ENCODE data around the gene MTREX. TPM values are rescaled to one million over a fixed set of nuclear protein-coding genes. Genes with fewer than 3 reads are reported as not detected.

The MTREX gene
- total and polyA plus RNA-seq, 2 of the 8 experiments (the other 6 are each of a cell fraction or from before 2014, with no cell fraction given) = 16.0 to 130 TPM

DNA sequence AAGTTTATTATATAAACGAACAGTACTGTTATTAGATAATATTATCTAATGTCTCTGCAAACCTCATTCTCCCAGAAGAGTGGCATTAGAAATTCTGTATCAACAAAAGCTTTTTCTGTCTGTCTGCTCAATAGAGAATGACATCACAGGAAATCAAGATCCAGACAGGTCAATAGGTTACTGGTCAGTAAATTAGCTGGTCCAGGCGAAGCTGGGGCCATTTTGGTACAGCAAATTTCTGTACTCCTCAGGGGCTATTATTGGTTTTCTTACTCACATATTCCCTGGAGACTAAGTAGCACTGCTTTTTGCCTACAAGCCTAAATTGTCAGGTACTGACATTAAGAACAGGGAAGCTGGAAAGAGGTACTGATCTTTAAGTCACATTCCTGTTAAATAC is 146.5 kb downstream of the MTREX start:
- Histone ChIP-seq H2BK12ac (ENCODE audit: low read depth, low read length) (no peak overlapping the region), H3K4me3 (ENCODE audit: extremely low read depth in 1 of 4, insufficient read depth in 2 of 4, low read depth in 3 of 4, low read length in 4 of 4) (no peak overlapping the region), H4K91ac (replicated peaks; ENCODE audit: insufficient read length, low read length) (no peak overlapping the region), H3K18ac (ENCODE audit: extremely low read depth, low read length) (no peak overlapping the region), H2BK5ac (ENCODE audit: low read depth, low read length) (no peak overlapping the region), H3K79me2 (ENCODE audit: control insufficient read depth in 1 of 2, insufficient read depth in 2 of 2, low read length in 2 of 2) (peaks cover 0 to 76% of the 10 kb centered on the region in 2 experiments; a peak in 2 of 4 replicates), H3K27me3 (replicated peaks in 1 of 4; ENCODE audit: control insufficient read depth in 3 of 4, extremely low read depth in 1 of 4, insufficient read depth in 3 of 4, low read length in 3 of 4) (no peaks in the 10 kb centered on the region), H2BK120ac (replicated peaks; ENCODE audit: low read depth, low read length) (no peak overlapping the region), H2BK15ac (ENCODE audit: low read length) (no peak overlapping the region), H3K9me3 (ENCODE audit: insufficient read depth in 2 of 2, low read depth in 1 of 2, low read length in 1 of 2) (no peaks in the 10 kb centered on the region), H3K4me2 (ENCODE audit: insufficient read depth in 1 of 2, low read depth in 2 of 2, low read length in 2 of 2) (no peak overlapping the region), H3K56ac (replicated peaks; ENCODE audit: insufficient read length, low read depth, low read length) (no peak overlapping the region), H4K8ac (ENCODE audit: extremely low read depth, insufficient read depth, low read length) (no peak overlapping the region), H3K23ac (ENCODE audit: insufficient read length) (no peak overlapping the region), H3K23me2 (ENCODE audit: low read depth, low read length) (no peaks in the 10 kb centered on the region; the same call in 1 of the 2 replicates), H2AFZ (ENCODE audit: low read length) (no peak overlapping the region), H2AK5ac (ENCODE audit: low read depth, low read length) (no peak overlapping the region), H2BK20ac (ENCODE audit: low read length) (no peak overlapping the region), H3K27ac (ENCODE audit: low read depth, low read length) (no peak overlapping the region), H3K4ac (replicated peaks; ENCODE audit: insufficient read length, low read depth, low read length) (no peak overlapping the region), H3K36me3 (ENCODE audit: control insufficient read depth in 2 of 4, insufficient read depth in 4 of 4, low read length in 3 of 4) (peaks cover 0 to 17% (median 0%) of the 10 kb centered on the region in 4 experiments; a peak in 2 of 8 replicates), H3K9ac (replicated peaks in 1 of 4; ENCODE audit: extremely low read depth in 1 of 4, low read depth in 3 of 4, low read length in 3 of 4) (no peak overlapping the region), H3K4me1 (replicated peaks in 1 of 4; ENCODE audit: control insufficient read depth in 3 of 4, insufficient read depth in 4 of 4, low read length in 3 of 4) (peaks cover 0 to 5% (median 2%) of the 10 kb centered on the region in 4 experiments; a peak in 5 of 7 replicates), H3K79me1 (ENCODE audit: low read depth, low read length) (no peaks in the 10 kb centered on the region; the same call in 1 of the 2 replicates), H4K5ac (ENCODE audit: insufficient read length, low read depth, low read length) (no peak overlapping the region), H4K20me1 (replicated peaks in 1 of 2; ENCODE audit: control insufficient read depth in 1 of 2, insufficient read depth in 2 of 2, low read length in 2 of 2) (no peaks in the 10 kb centered on the region), H3K14ac (ENCODE audit: insufficient read length) (no peak overlapping the region)
- ChIA-PET CTCF (ENCODE audit: partially characterized antibody) (interaction anchor here (0.9 to 1.5 kb wide), 2 partner anchors 22 to 238 kb away, joined by 3 to 5 read pairs; no protein-coding TSS in a partner anchor), POLR2A (ENCODE audit: partially characterized antibody) (interaction anchor here (1.2 kb wide), 1 partner anchor 12 kb away, joined by 3 read pairs; no protein-coding TSS in a partner anchor)
- WGBS, 2 experiments (ENCODE audit: extremely low coverage in 1 of 2, insufficient coverage in 1 of 2, insufficient read length in 1 of 2, insufficient replicate concordance in 2 of 2, low coverage in 1 of 2, low lambda C conversion rate in 2 of 2, missing lambda C conversion rate in 1 of 2) = 93% methylated on average over 2 of the region's 2 CpGs; no CpG with 5 or more reads in 1 of the 2 experiments
- no peak for DNase-seq (ENCODE audit: low read depth in 1 of 2, low spot score in 2 of 2)
- TF ChIP-seq RFX5 (IDR thresholded peaks at IDR 0.05; ENCODE audit: borderline replicate concordance, low read depth, low read length) (no peak), YY1 (IDR thresholded peaks at IDR 0.05; ENCODE audit: low read depth, low read length) (no peak), NRF1 (IDR thresholded peaks at IDR 0.05; ENCODE audit: low read depth, low read length) (no peak), PHF8 (conservative IDR thresholded peaks at IDR 0.05; ENCODE audit: low read depth, low read length) (no peak), SIX5 (IDR thresholded peaks at IDR 0.05; ENCODE audit: low read depth, low read length) (no peak), JUN (IDR thresholded peaks at IDR 0.05; ENCODE audit: low read depth, low read length) (no peak), TBP (IDR thresholded peaks at IDR 0.05; ENCODE audit: low read depth, low read length) (no peak), MAFK (IDR thresholded peaks at IDR 0.05; ENCODE audit: low read depth, low read length) (no peak), CBX8 (IDR thresholded peaks at IDR 0.05; ENCODE audit: borderline replicate concordance, low read depth, low read length) (no peak), SIRT6 (IDR thresholded peaks at IDR 0.05; ENCODE audit: low read length) (no peak), TCF12 (IDR thresholded peaks at IDR 0.05; ENCODE audit: low read depth, low read length) (no peak)
- FAIRE-seq = no peak
